Adrenal gland (tissue), 19 donors: Measurements from ENCODE around the gene RGS3. TPM values are rescaled to one million over a fixed set of nuclear protein-coding genes. Genes with fewer than 3 reads are reported as not detected.

Experiments used
- DNase-seq, 7 donors: peaks; one replicate each; pipeline ENCODE4 v3.0.0-alpha.2; 2019 to 2020
- H3K27ac ChIP-seq, 5 donors: fragments of 200-600 bp; sonication (generic) in 4 of 5; 1 replicate in 3 of 5; 2 replicates in 2 of 5; pipeline versions ENCODE4 v1.5.1 to v1.8.0; 2016 to 2020; ENCODE audit warnings: mild to moderate bottlenecking in 1 of 5
- H3K27me3 ChIP-seq: fragments of 200-600 bp; 2 replicates; pipeline ENCODE4 v1.8.0; 2021
- H3K36me3 ChIP-seq, 2 donors: fragments of 200-600 bp; replicated peaks in 1 of 2; 1 replicate in 1 of 2; 2 replicates in 1 of 2; pipeline versions ENCODE4 v1.5.1 to v1.8.0; 2018 to 2022
- H3K4me1 ChIP-seq, 2 donors: fragments of 200-600 bp; replicated peaks in 1 of 2; 1 replicate in 1 of 2; 2 replicates in 1 of 2; pipeline versions ENCODE4 v1.5.1 to v1.8.0; 2018 to 2021
- H3K4me3 ChIP-seq, 4 donors: fragments of 200-600 bp; sonication (generic) in 3 of 4; one replicate each; pipeline ENCODE4 v1.5.1; 2016 to 2018
- H3K9me3 ChIP-seq, 3 donors: fragments of 200-600 bp; sonication (generic) in 1 of 3; replicated peaks in 1 of 3; 1 replicate in 2 of 3; 2 replicates in 1 of 3; pipeline versions ENCODE4 v1.5.1 to v1.8.0; 2016 to 2021
- POLR2A ChIP-seq, 2 donors: fragments of 450-650 bp; IDR thresholded peaks; one replicate each; pipeline ENCODE4 v1.6.1; 2017; ENCODE audit warnings: antibody characterized with exemption in 2 of 2, mild to moderate bottlenecking in 2 of 2, moderate library complexity in 1 of 2
- WGBS, 4 donors: extraction: QIAGEN DNeasy Blood & Tissue Kit in 2 of 4; methylation state at CpG; one replicate each; pipeline versions ENCODE4 v1.1.5 to v1.1.7; 2013 to 2017; 5-methylcytosine and 5-hydroxymethylcytosine counted together
- intact Hi-C, 2 donors: fragments of 100-400 bp; cut with DNase I; formaldehyde crosslinking; loops; one replicate each; pipeline versions ENCODE4 v1.14.1 to v1.15.0; 2022 to 2023
- long read RNA-seq, 10 donors: library from polyadenylated mRNA in 3 of 10; unstranded in 2 of 10; stranded (forward) in 1 of 10; transcript quantifications; one replicate each; pipeline ENCODE4 v2.0.0 and lab custom pipeline, GENCODE V29; 2021 to 2026
- polyA plus RNA-seq, 3 donors: library from polyadenylated mRNA; stranded (reverse); fragments of 200-250 nt in 2 of 3; fragments of 350-450 nt in 1 of 3; fragmentation: Illumina TruSeq in 1 of 3; extraction: RNeasy Lipid Tissue Mini Kit (QIAGEN cat#74804) in 1 of 3; gene quantifications; one replicate each; pipeline ENCODE4 v1.2.3, GENCODE V29; 2013 to 2014
- total RNA-seq, 9 donors: library from RNA; depleted of rRNA in 4 of 9; stranded (reverse); fragments of >200 nt in 4 of 9; fragments of 120-200 nt in 1 of 9; fragmentation: NEBNext Ultra II Directional in 1 of 9; extraction: Animal tissue kit (Norgen Biotek cat#: 25700) in 1 of 9; gene quantifications; one replicate each; pipeline versions ENCODE4 v1.1.0 to v1.2.4, GENCODE V29; 2013 to 2023
- TF ChIP-seq, protein P1 (sequence below), 6 experiments: fragments of 450-650 bp in 4 of 6; fragments of 200-600 bp in 2 of 6; sonication (generic) in 1 of 6; IDR thresholded peaks; 1 replicate in 5 of 6; 2 replicates in 1 of 6; pipeline versions ENCODE4 v1.5.1 to v1.8.0; 2016 to 2021; ENCODE audit warnings: antibody characterized with exemption in 6 of 6, mild to moderate bottlenecking in 2 of 6, moderate library complexity in 1 of 6
- donor health status: healthy with polysubstance abuse.
- donor health status: Bipolar disorder and iron deficiency.
- donor health status: DM: yes; HTN: yes; CAD: no.
- donor health status: DM: no; HTN: no; CAD: no.
- donor health status: DM: no; HTN: no; CAD: no.
- donor health status: DM: yes; HTN: yes; CAD: no.

The RGS3 gene
- 100 to 1,000 TPM in 3 of 9 donors, 10 to 100 TPM in 6; 42.9 to 126 (median 77.9) TPM for total RNA-seq
- polyA plus RNA-seq: 10 to 100 TPM; 34.5 to 64.9 (median 53.5) TPM
- long read RNA-seq, donor 1, full-length matches to known transcripts: 42 of 42 reads
- long read RNA-seq, donor 1, partial matches to known transcripts: 0 of 42 reads
- long read RNA-seq, donor 1, other reads (novel, unspliced or antisense): 0 of 42 reads
- long read RNA-seq, donor 2, transcript RGS3-211 (5 exons, 2,155 nt): major isoform, 13 of 25 reads
- long read RNA-seq, donor 2, partial matches to known transcripts: 12 of 25 reads
- long read RNA-seq, donor 2, other reads (novel, unspliced or antisense): 0 of 25 reads
- long read RNA-seq, donor 3, full-length matches to known transcripts: 19 of 32 reads
- long read RNA-seq, donor 3, partial matches to known transcripts: 13 of 32 reads
- long read RNA-seq, donor 3, other reads (novel, unspliced or antisense): 0 of 32 reads
- long read RNA-seq, donor 4, full-length matches to known transcripts: 16 of 26 reads
- long read RNA-seq, donor 4, partial matches to known transcripts: 3 of 26 reads
- long read RNA-seq, donor 4, other reads (novel, unspliced or antisense): 7 of 26 reads
- long read RNA-seq, donor 5, full-length matches to known transcripts: 97 of 118 reads
- long read RNA-seq, donor 5, partial matches to known transcripts: 5 of 118 reads
- long read RNA-seq, donor 5, other reads (novel, unspliced or antisense): 16 of 118 reads
- long read RNA-seq, donor 6, transcript RGS3-211 (5 exons, 2,155 nt): major isoform, 13 of 28 reads
- long read RNA-seq, donor 6, partial matches to known transcripts: 7 of 28 reads
- long read RNA-seq, donor 6, other reads (novel, unspliced or antisense): 7 of 28 reads
- long read RNA-seq, donor 7, transcript RGS3-211 (5 exons, 2,155 nt): major isoform, 18 of 19 reads
- long read RNA-seq, donor 7, partial matches to known transcripts: 0 of 19 reads
- long read RNA-seq, donor 7, other reads (novel, unspliced or antisense): 0 of 19 reads
- long read RNA-seq, donor 8, full-length matches to known transcripts: 16 of 16 reads
- long read RNA-seq, donor 8, partial matches to known transcripts: 0 of 16 reads
- long read RNA-seq, donor 8, other reads (novel, unspliced or antisense): 0 of 16 reads
- long read RNA-seq, donor 9, transcript RGS3-211 (5 exons, 2,155 nt): major isoform, 26 of 45 reads
- long read RNA-seq, donor 9, partial matches to known transcripts: 17 of 45 reads
- long read RNA-seq, donor 9, other reads (novel, unspliced or antisense): 0 of 45 reads
- long read RNA-seq, donor 10, transcript RGS3-211 (5 exons, 2,155 nt): major isoform, 20 of 33 reads
- long read RNA-seq, donor 10, partial matches to known transcripts: 10 of 33 reads
- long read RNA-seq, donor 10, other reads (novel, unspliced or antisense): 0 of 33 reads

DNA sequence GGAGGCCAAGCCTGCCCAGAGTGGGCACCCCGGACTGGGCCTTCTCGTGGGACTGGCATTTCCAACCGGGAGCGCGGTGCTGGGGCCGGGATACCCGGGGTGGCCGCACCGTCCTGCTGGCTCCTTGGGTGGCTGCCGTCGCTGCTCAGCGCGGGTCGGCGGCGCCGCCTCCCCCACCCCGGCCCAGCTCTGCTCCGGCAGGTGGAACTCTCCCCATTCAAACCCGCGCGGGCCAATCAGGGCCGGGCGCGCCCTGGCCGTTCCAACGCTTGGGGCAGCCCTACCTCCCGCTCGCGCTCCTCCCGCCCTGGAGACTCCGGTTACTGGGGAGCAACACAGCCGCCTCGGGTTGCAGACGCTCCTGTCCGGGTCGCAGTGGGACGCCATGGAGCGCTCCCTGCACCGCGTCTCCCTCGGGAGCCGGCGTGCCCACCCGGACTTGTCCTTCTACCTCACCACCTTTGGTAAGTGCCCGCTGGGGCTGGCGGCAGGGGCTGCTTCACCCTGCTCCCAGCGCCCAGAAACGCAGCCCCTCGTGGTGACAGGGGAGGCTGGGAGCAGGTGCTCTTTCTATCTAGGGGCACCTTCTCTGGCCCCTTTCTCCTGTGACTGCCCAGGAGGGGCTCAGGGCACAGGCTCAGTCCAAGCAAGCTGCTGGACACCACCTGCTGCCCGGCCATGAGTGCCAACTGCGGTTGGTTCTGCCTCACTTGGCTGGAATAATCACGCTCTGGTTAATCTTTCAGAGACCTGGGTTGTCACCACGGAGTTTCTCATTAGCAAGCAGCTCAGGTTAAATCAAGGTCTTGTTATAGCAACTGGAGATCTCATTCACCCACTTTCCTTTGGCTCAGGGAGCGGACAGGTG is at the start of gene RGS3:
RGS3 (plus strand) TSS at position 310 of the 868 bp plus-strand sequence; CDS start at position 386, 76 bp downstream.
- peak; percentile 63 to 81 (median 72) for DNase-seq
- H3K4me1 ChIP-seq: peaks cover 0 to 8% of the 10 kb centered on the region in 2 donors
- peak in 1 of 2 donors; percentile 53 for TF ChIP-seq POLR2A (IDR thresholded peaks at IDR 0.05)
- TF ChIP-seq, protein P1, sequence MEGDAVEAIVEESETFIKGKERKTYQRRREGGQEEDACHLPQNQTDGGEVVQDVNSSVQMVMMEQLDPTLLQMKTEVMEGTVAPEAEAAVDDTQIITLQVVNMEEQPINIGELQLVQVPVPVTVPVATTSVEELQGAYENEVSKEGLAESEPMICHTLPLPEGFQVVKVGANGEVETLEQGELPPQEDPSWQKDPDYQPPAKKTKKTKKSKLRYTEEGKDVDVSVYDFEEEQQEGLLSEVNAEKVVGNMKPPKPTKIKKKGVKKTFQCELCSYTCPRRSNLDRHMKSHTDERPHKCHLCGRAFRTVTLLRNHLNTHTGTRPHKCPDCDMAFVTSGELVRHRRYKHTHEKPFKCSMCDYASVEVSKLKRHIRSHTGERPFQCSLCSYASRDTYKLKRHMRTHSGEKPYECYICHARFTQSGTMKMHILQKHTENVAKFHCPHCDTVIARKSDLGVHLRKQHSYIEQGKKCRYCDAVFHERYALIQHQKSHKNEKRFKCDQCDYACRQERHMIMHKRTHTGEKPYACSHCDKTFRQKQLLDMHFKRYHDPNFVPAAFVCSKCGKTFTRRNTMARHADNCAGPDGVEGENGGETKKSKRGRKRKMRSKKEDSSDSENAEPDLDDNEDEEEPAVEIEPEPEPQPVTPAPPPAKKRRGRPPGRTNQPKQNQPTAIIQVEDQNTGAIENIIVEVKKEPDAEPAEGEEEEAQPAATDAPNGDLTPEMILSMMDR (IDR thresholded peaks at IDR 0.05): no peak
- intact Hi-C loops: no loop called here
- H3K27ac ChIP-seq: no peak within 1 kb of the TSS
- peak within 1 kb of the TSS in 2 of 4 donors; percentile 35 to 41 for H3K4me3 ChIP-seq
- no peaks in the 10 kb centered on the region for H3K9me3 ChIP-seq
- 24 to 39% (median 34%) methylated on average over 10 to 55 of the region's 55 CpGs for WGBS, 4 donors
- no peaks in the 10 kb centered on the region for H3K27me3 ChIP-seq
- H3K36me3 ChIP-seq: no peaks in the 10 kb centered on the region

DNA sequence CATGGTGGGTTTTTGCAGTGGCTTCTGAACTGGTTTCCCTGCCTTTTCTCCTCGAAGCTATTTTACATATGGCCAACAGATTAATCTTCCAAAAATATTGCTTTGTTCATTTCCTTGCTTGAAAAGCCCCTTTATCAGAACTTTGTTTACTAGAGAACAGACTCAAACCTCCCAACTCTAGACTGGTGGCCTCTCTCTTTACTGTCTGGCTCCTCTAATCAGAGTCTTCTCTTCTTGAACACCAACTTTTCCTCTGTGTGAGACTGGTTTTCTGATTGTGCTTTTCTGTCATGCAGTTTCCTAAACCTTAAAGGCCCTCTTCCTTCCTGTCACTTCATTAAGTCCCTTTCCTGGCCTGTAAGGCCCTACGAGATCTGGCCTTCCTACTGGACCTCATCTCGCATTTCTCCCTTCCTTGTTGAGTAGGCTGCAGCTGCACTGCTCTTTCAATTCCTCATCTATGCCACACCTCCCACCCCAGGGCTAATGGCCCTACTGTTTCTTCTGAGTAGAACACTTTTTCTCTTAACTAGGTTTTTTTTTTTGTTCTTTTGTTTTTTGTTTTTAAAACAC is 47.3 kb upstream of the RGS3 start:
- H3K4me3 ChIP-seq: no peak overlapping the region
- no peak for DNase-seq
- peaks cover 0 to 5% of the 10 kb centered on the region in 2 donors for H3K4me1 ChIP-seq
- no peaks in the 10 kb centered on the region for H3K36me3 ChIP-seq
- no peak for TF ChIP-seq POLR2A (IDR thresholded peaks at IDR 0.05)
- TF ChIP-seq, protein P1 (IDR thresholded peaks at IDR 0.05): no peak
- intact Hi-C loops: no loop called here
- H3K27me3 ChIP-seq: no peaks in the 10 kb centered on the region
- H3K27ac ChIP-seq: peak overlapping the region in 1 of 5 donors; percentile 21
- 59 to 67% (median 61%) methylated on average over 3 of the region's 3 CpGs for WGBS, 4 donors
- no peaks in the 10 kb centered on the region for H3K9me3 ChIP-seq

DNA sequence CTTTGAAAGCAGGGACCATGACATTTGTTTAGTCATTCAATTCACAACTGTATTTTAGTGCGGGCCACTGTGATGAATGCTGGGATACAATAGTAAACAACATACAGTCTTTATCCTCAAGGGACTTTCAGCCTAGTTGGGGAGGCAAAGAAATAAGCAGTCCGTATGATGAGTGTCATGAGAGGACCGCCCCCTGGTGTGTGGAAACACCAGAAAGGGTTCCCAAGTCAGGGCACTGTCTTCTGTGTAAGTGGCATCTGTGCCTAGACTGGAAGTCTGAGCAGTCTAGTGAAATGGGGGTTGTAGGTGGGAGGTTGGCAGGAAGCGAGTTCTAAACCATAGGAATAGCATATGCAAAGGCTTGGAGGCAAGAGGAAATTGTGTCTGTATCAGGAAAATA is 46.2 kb upstream of the RGS3 start:
- no peaks in the 10 kb centered on the region for H3K9me3 ChIP-seq
- no peaks in the 10 kb centered on the region for H3K27me3 ChIP-seq
- WGBS, 4 donors: 79 to 86% (median 85%) methylated on average over 4 of the region's 4 CpGs
- no peaks in the 10 kb centered on the region for H3K4me1 ChIP-seq
- no peak for DNase-seq
- TF ChIP-seq, protein P1 (IDR thresholded peaks at IDR 0.05): no peak
- no peak for TF ChIP-seq POLR2A (IDR thresholded peaks at IDR 0.05)
- no peak overlapping the region for H3K27ac ChIP-seq
- intact Hi-C loops: no loop called here
- H3K36me3 ChIP-seq: no peaks in the 10 kb centered on the region
- no peak overlapping the region for H3K4me3 ChIP-seq
